DOHH2 (cell line): ENCODE data around the gene LONP2.
"Not testable (repeated sequence)": the region's sequence is repeated elsewhere in the genome, so short reads cannot be mapped to it uniquely, and the experiment has no call there.

ENCODE experiments used
- H3F3A ChIP-seq: fragments of 200-600 bp; sonication (generic), shearing (Covaris generic); 2 replicates; pipeline ENCODE4 v1.6.0; 2016; ENCODE audit warnings: antibody characterized with exemption, mild to moderate bottlenecking; ENCODE audit not compliant: control insufficient read depth, insufficient read depth
- H3K27ac ChIP-seq: fragments of 200-600 bp; sonication (generic); 2 replicates; pipeline ENCODE4 v1.5.1; 2014; ENCODE audit warnings: low read depth, mild to moderate bottlenecking, low read length, moderate library complexity
- H3K27me3 ChIP-seq: fragments of 200-600 bp; sonication (generic); 2 replicates; pipeline ENCODE4 v1.6.1; 2014; ENCODE audit warnings: mild to moderate bottlenecking, low read length, mixed read lengths; ENCODE audit not compliant: control insufficient read depth
- H3K36me3 ChIP-seq: fragments of 200-600 bp; sonication (generic); 2 replicates; pipeline ENCODE4 v1.6.1; 2014; ENCODE audit warnings: mild to moderate bottlenecking, low read length, moderate library complexity, mixed read lengths; ENCODE audit not compliant: control insufficient read depth
- H3K4me1 ChIP-seq: fragments of 200-600 bp; sonication (generic); 2 replicates; pipeline ENCODE4 v1.6.1; 2014; ENCODE audit warnings: mild to moderate bottlenecking, low read length, mixed read lengths; ENCODE audit not compliant: control insufficient read depth
- H3K4me2 ChIP-seq: fragments of 200-600 bp; sonication (generic); 2 replicates; pipeline ENCODE4 v1.6.0; 2014; ENCODE audit warnings: mild to moderate bottlenecking, low read length, moderate library complexity
- H3K4me3 ChIP-seq: fragments of 200-600 bp; sonication (generic); 2 replicates; pipeline ENCODE4 v1.5.1; 2014; ENCODE audit warnings: mild to moderate bottlenecking, low read length, mixed read lengths
- H3K79me2 ChIP-seq: fragments of 200-600 bp; sonication (generic); 2 replicates; pipeline ENCODE4 v1.6.1; 2014; ENCODE audit warnings: mild to moderate bottlenecking, low read length, mixed read lengths; ENCODE audit not compliant: control insufficient read depth
- H3K9me2 ChIP-seq: fragments of 200-600 bp; sonication (generic); replicated peaks from 2 replicates; pipeline ENCODE4 v1.6.1; 2014; ENCODE audit warnings: mild to moderate bottlenecking, low read length, mixed read lengths; ENCODE audit not compliant: control insufficient read depth
- H3K9me3 ChIP-seq: fragments of 200-600 bp; sonication (generic); 2 replicates; pipeline ENCODE4 v1.6.1; 2014; ENCODE audit warnings: antibody characterized with exemption, low read length, mixed read lengths; ENCODE audit not compliant: control insufficient read depth, insufficient read depth
- H4K20me1 ChIP-seq: fragments of 200-600 bp; sonication (generic); 2 replicates; pipeline ENCODE4 v1.6.0; 2014; ENCODE audit warnings: low read depth, mild to moderate bottlenecking, antibody characterized with exemption, low read length, moderate library complexity; ENCODE audit not compliant: control insufficient read depth, insufficient read depth
- CTCF ChIP-seq: fragments of 200-600 bp; sonication (generic); IDR thresholded peaks from one replicate; pipeline ENCODE4 v1.5.1; 2014; ENCODE audit warnings: antibody characterized with exemption, mild to moderate bottlenecking, low read depth, low read length; ENCODE audit not compliant: poor library complexity, severe bottlenecking
- EZH2phosphoT487 ChIP-seq: fragments of 200-600 bp; sonication (generic); IDR thresholded peaks from 2 replicates; pipeline ENCODE4 v1.6.1; 2017; ENCODE audit warnings: borderline replicate concordance, mild to moderate bottlenecking, antibody characterized with exemption, low read length, moderate library complexity, mixed read lengths

LONP2 gene

GRCh38 chr16:48374255-48374654 is 130.2 kb downstream of the LONP2 start:
- Histone ChIP-seq H4K20me1 (peaks cover 36% of the 10 kb centered on the region), H3K4me2 (no peak overlapping the region)

GRCh38 chr16:48377301-48377700 is 133.2 kb downstream of the LONP2 start:
- H4K20me1 ChIP-seq, result peaks cover 53% of the 10 kb centered on the region
- H3K4me2 ChIP-seq, result not testable (repeated sequence)

More at GRCh38 chr16:48374255-48374654, 130.2 kb downstream of the LONP2 start:
- Histone ChIP-seq H3K27me3 (no peaks in the 10 kb centered on the region), H3K9me2 (no peaks in the 10 kb centered on the region), H3K4me1 (peaks cover 20% of the 10 kb centered on the region; the same call in 1 of the 2 replicates), H3K36me3 (no peaks in the 10 kb centered on the region), H3F3A (no peaks in the 10 kb centered on the region), H3K79me2 (peaks cover 100% of the 10 kb centered on the region), H3K27ac (no peak overlapping the region), H3K9me3 (no peaks in the 10 kb centered on the region), H3K4me3 (no peak overlapping the region)
- no peak for TF ChIP-seq EZH2phosphoT487
- TF ChIP-seq CTCF, result no peak

GRCh38 chr16:48378276-48378675 is 134.2 kb downstream of the LONP2 start:
- Histone ChIP-seq H4K20me1 (peaks cover 54% of the 10 kb centered on the region), H3K27ac (no peak overlapping the region), H3F3A (no peaks in the 10 kb centered on the region), H3K79me2 (peaks cover 100% of the 10 kb centered on the region), H3K9me2 (no peaks in the 10 kb centered on the region), H3K27me3 (no peaks in the 10 kb centered on the region), H3K9me3 (no peaks in the 10 kb centered on the region), H3K4me2 (no peak overlapping the region), H3K36me3 (no peaks in the 10 kb centered on the region), H3K4me1 (peaks cover 29% of the 10 kb centered on the region), H3K4me3 (no peak overlapping the region)
- TF ChIP-seq EZH2phosphoT487 (no peak), CTCF (no peak)

More at GRCh38 chr16:48377301-48377700, 133.2 kb downstream of the LONP2 start:
- not testable (repeated sequence) for H3K4me3 ChIP-seq, H3K9me2 ChIP-seq, H3K27ac ChIP-seq, H3K27me3 ChIP-seq, H3K36me3 ChIP-seq, H3F3A ChIP-seq, H3K9me3 ChIP-seq
- H3K79me2 ChIP-seq, result peaks cover 100% of the 10 kb centered on the region
- peaks cover 29% of the 10 kb centered on the region; the same call in 1 of the 2 replicates for H3K4me1 ChIP-seq

- Histone ChIP-seq H3K4me1 (peaks cover 29% of the 10 kb centered on the region), H3K27ac (no peak overlapping the region), H3F3A (no peaks in the 10 kb centered on the region), H3K36me3 (no peaks in the 10 kb centered on the region), H3K9me3 (no peaks in the 10 kb centered on the region), H4K20me1 (peaks cover 54% of the 10 kb centered on the region), H3K4me2 (no peak overlapping the region), H3K27me3 (no peaks in the 10 kb centered on the region), H3K79me2 (peaks cover 100% of the 10 kb centered on the region), H3K9me2 (no peaks in the 10 kb centered on the region), H3K4me3 (no peak overlapping the region)
- TF ChIP-seq CTCF (no peak), EZH2phosphoT487 (no peak)
Observed at GRCh38 chr16:48378836-48379235, 134.7 kb downstream of the LONP2 start.
